ENCODE data around the gene ZBTB32.

GRCh38 chr19:35719402-35720162, 15.2 kb downstream of the ZBTB32 start:
- TF ChIP-seq CTCF (IDR thresholded peaks at IDR 0.05): no peak
- no peak for TF ChIP-seq EP300 (IDR thresholded peaks at IDR 0.05)
- TF ChIP-seq POLR2AphosphoS5 (IDR thresholded peaks at IDR 0.05): no peak
